HEK293 (cell line): ENCODE data around the gene DCHS1.

ENCODE experiments used
- CTCF ChIA-PET: fragments of 350-600 bp; formaldehyde crosslinking; extraction: SDS; loops from one replicate; lab custom pipeline; 2021; ENCODE audit warnings: antibody characterized with exemption; lab: Yijun Ruan, JAX
- POLR2A ChIA-PET: fragments of 300-600 bp; formaldehyde crosslinking; extraction: SDS; loops from one replicate; lab custom pipeline; 2020; ENCODE audit warnings: antibody characterized with exemption, inconsistent platforms; lab: Yijun Ruan, JAX
- H3K27ac ChIP-seq: fragments of 200-500 bp; sonication (Bioruptor generic); 2 replicates; pipeline ENCODE4 v1.5.1; 2014; ENCODE audit warnings: low read depth, low read length, control low read depth, inconsistent platforms; ENCODE audit errors: extremely low read depth
- H3K36me3 ChIP-seq, 2 experiments: fragments of 200-500 bp in 1 of 2; sonication (Bioruptor generic) in 1 of 2; 1 replicate in 1 of 2; 2 replicates in 1 of 2; pipeline ENCODE4 v1.5.1; 2014 to 2017; ENCODE audit warnings: inconsistent platforms in 2 of 2, low read length in 2 of 2; ENCODE audit not compliant: control insufficient read depth in 2 of 2, insufficient read depth in 1 of 2
- H3K4me1 ChIP-seq: fragments of 200-500 bp; sonication (Bioruptor generic); 2 replicates; pipeline ENCODE4 v1.5.1; 2014; ENCODE audit warnings: mild to moderate bottlenecking, low read length, inconsistent platforms; ENCODE audit not compliant: control insufficient read depth, insufficient read depth
- H3K4me3 ChIP-seq: 2 replicates; pipeline ENCODE4 v1.5.1; 2011; ENCODE audit warnings: low read depth, mild to moderate bottlenecking, control low read depth, low read length, moderate library complexity
- H3K9me3 ChIP-seq: fragments of 200-500 bp; sonication (Bioruptor generic); 2 replicates; pipeline ENCODE4 v1.5.1; 2014; ENCODE audit warnings: low read depth, low read length, inconsistent platforms; ENCODE audit not compliant: control insufficient read depth, insufficient read depth
- AEBP2 ChIP-seq: fragments of 450-650 bp; formaldehyde crosslinking; IDR thresholded peaks from 2 replicates; pipeline ENCODE4 v1.5.1; 2016; ENCODE audit warnings: missing biosample characterization, missing genetic modification characterization, borderline replicate concordance
- INSM2 ChIP-seq: fragments of 450-650 bp; formaldehyde crosslinking; IDR thresholded peaks from 2 replicates; pipeline ENCODE4 v1.5.1; 2016; ENCODE audit warnings: missing biosample characterization, missing genetic modification characterization
- KLF8 ChIP-seq: fragments of 450-650 bp; formaldehyde crosslinking; IDR thresholded peaks from 2 replicates; pipeline ENCODE4 v1.5.1; 2016; ENCODE audit warnings: missing biosample characterization, missing genetic modification characterization
- YY1 ChIP-seq: fragments of 450-650 bp; formaldehyde crosslinking; IDR thresholded peaks from 2 replicates; pipeline ENCODE4 v1.5.1; 2018; ENCODE audit warnings: missing biosample characterization, missing genetic modification characterization
- ZBTB11 ChIP-seq: fragments of 450-650 bp; formaldehyde crosslinking; conservative IDR thresholded peaks from 2 replicates; pipeline ENCODE4 v1.5.1; 2016; ENCODE audit warnings: low read depth, missing biosample characterization, missing genetic modification characterization
- ZBTB21 ChIP-seq: fragments of 450-650 bp; formaldehyde crosslinking; IDR thresholded peaks from 2 replicates; pipeline ENCODE4 v1.5.1; 2017; ENCODE audit warnings: missing biosample characterization, missing genetic modification characterization
- ZBTB8A ChIP-seq: fragments of 450-650 bp; formaldehyde crosslinking; IDR thresholded peaks from 2 replicates; pipeline ENCODE4 v1.5.1; 2016; ENCODE audit warnings: missing biosample characterization, missing genetic modification characterization
- ZIC2 ChIP-seq: fragments of 450-650 bp; formaldehyde crosslinking; IDR thresholded peaks from 2 replicates; pipeline ENCODE4 v1.5.1; 2016; ENCODE audit warnings: missing biosample characterization, missing genetic modification characterization
- ZNF112 ChIP-seq: fragments of 450-650 bp; formaldehyde crosslinking; IDR thresholded peaks from 2 replicates; pipeline ENCODE4 v1.5.0; 2017; ENCODE audit warnings: missing biosample characterization, missing genetic modification characterization
- ZNF157 ChIP-seq: fragments of 450-650 bp; formaldehyde crosslinking; IDR thresholded peaks from 2 replicates; pipeline ENCODE4 v1.5.1; 2016; ENCODE audit warnings: missing biosample characterization, missing genetic modification characterization
- ZNF16 ChIP-seq: fragments of 450-650 bp; formaldehyde crosslinking; IDR thresholded peaks from 2 replicates; pipeline ENCODE4 v1.5.1; 2016; ENCODE audit warnings: low read depth, missing biosample characterization, missing genetic modification characterization
- ZNF2 ChIP-seq: fragments of 450-650 bp; formaldehyde crosslinking; IDR thresholded peaks from 2 replicates; pipeline ENCODE4 v1.5.1; 2016; ENCODE audit warnings: missing biosample characterization, missing genetic modification characterization
- ZNF26 ChIP-seq: fragments of 450-650 bp; formaldehyde crosslinking; IDR thresholded peaks from 2 replicates; pipeline ENCODE4 v1.5.1; 2016; ENCODE audit warnings: missing biosample characterization, missing genetic modification characterization
- ZNF266 ChIP-seq: fragments of 450-650 bp; formaldehyde crosslinking; IDR thresholded peaks from 2 replicates; pipeline ENCODE4 v1.5.1; 2016; ENCODE audit warnings: missing biosample characterization, missing genetic modification characterization, low read depth
- ZNF280C ChIP-seq: fragments of 450-650 bp; formaldehyde crosslinking; IDR thresholded peaks from 2 replicates; pipeline ENCODE4 v1.5.1; 2016; ENCODE audit warnings: missing biosample characterization, missing genetic modification characterization
- ZNF366 ChIP-seq: fragments of 450-650 bp; formaldehyde crosslinking; conservative IDR thresholded peaks from 2 replicates; pipeline ENCODE4 v1.5.1; 2016; ENCODE audit warnings: missing biosample characterization, missing genetic modification characterization
- ZNF404 ChIP-seq: fragments of 450-650 bp; formaldehyde crosslinking; IDR thresholded peaks from 2 replicates; pipeline ENCODE4 v1.5.1; 2017; ENCODE audit warnings: missing biosample characterization, missing genetic modification characterization
- ZNF426 ChIP-seq: fragments of 450-650 bp; formaldehyde crosslinking; IDR thresholded peaks from 2 replicates; pipeline ENCODE4 v1.5.1; 2017; ENCODE audit warnings: missing biosample characterization, missing genetic modification characterization, mild to moderate bottlenecking, inconsistent platforms, moderate library complexity
- ZNF488 ChIP-seq: fragments of 450-650 bp; formaldehyde crosslinking; IDR thresholded peaks from 2 replicates; pipeline ENCODE4 v1.5.1; 2016; ENCODE audit warnings: missing biosample characterization, missing genetic modification characterization
- ZNF548 ChIP-seq: fragments of 450-650 bp; formaldehyde crosslinking; IDR thresholded peaks from 2 replicates; pipeline ENCODE4 v1.5.1; 2016; ENCODE audit warnings: missing biosample characterization, missing genetic modification characterization
- ZNF558 ChIP-seq: fragments of 450-650 bp; formaldehyde crosslinking; IDR thresholded peaks from 2 replicates; pipeline ENCODE4 v1.5.1; 2016; ENCODE audit warnings: missing biosample characterization, missing genetic modification characterization
- ZNF664 ChIP-seq: fragments of 450-650 bp; formaldehyde crosslinking; IDR thresholded peaks from 2 replicates; pipeline ENCODE4 v1.5.1; 2016; ENCODE audit warnings: missing biosample characterization, missing genetic modification characterization
- ZNF670 ChIP-seq: fragments of 450-650 bp; formaldehyde crosslinking; IDR thresholded peaks from 2 replicates; pipeline ENCODE4 v1.5.1; 2016; ENCODE audit warnings: missing biosample characterization, missing genetic modification characterization, low read depth
- ZNF768 ChIP-seq: fragments of 450-650 bp; formaldehyde crosslinking; IDR thresholded peaks from 2 replicates; pipeline ENCODE4 v1.5.1; 2018; ENCODE audit warnings: missing biosample characterization, mild to moderate bottlenecking, missing genetic modification characterization
- ZNF792 ChIP-seq: fragments of 450-650 bp; formaldehyde crosslinking; IDR thresholded peaks from 2 replicates; pipeline ENCODE4 v1.5.1; 2016; ENCODE audit warnings: missing biosample characterization, missing genetic modification characterization

The DCHS1 gene

GRCh38 chr11:6612213-6613041 lies 43.2 kb downstream of the DCHS1 start, which contains the start of gene TAF10:
Gene TAF10 (minus strand): TSS chr11:6612216. CDS start chr11:6612189, 27 bp downstream.
- POLR2A ChIA-PET = interaction anchor here (0.5 to 3.7 kb wide), 15 partner anchors 9 to 137 kb away, joined by 3 to 20 read pairs (median 4); partner anchors contain the start of genes DCHS1, ILK, MRPL17 and RRP8
- Histone ChIP-seq H3K4me1 (no peaks in the 10 kb centered on the region), H3K36me3 (peaks cover 0 to 79% of the 10 kb centered on the region in 2 experiments; a peak in 1 of 3 replicates), H3K27ac (peak within 1 kb of the TSS; percentile 70), H3K9me3 (no peaks in the 10 kb centered on the region), H3K4me3 (peak within 1 kb of the TSS; percentile 83)
- CTCF ChIA-PET = interaction anchor here (0.5 to 2.0 kb wide), 9 partner anchors 8 to 850 kb away, joined by 3 to 10 read pairs (median 4); partner anchors contain the start of gene MRPL17
- TF ChIP-seq ZNF792 (no peak), INSM2 (tag by site-specific recombination) (no peak; the same call in 1 of the 2 replicates), ZBTB11 (tag by site-specific recombination) (peak; percentile 88), ZNF558 (tag by site-specific recombination) (no peak), AEBP2 (no peak), ZBTB21 (tag by site-specific recombination) (peak; percentile 91), ZNF266 (tag by site-specific recombination) (no peak), ZNF157 (tag by site-specific recombination) (no peak), ZNF26 (tag by site-specific recombination) (no peak), ZNF16 (tag by site-specific recombination) (no peak), YY1 (no peak), ZNF768 (tag by site-specific recombination) (no peak), KLF8 (tag by site-specific recombination) (peak; percentile 78), ZIC2 (tag by site-specific recombination) (no peak), ZNF404 (no peak), ZNF548 (no peak), ZNF280C (tag by site-specific recombination) (no peak), ZNF670 (tag by site-specific recombination) (no peak), ZNF112 (tag by site-specific recombination) (no peak), ZNF2 (no peak), ZNF366 (peak; percentile 30; the same call in 1 of the 2 replicates), ZNF426 (tag by site-specific recombination) (no peak), ZNF488 (tag by site-specific recombination) (no peak), ZBTB8A (tag by site-specific recombination) (peak; percentile 45), ZNF664 (no peak)
